ENCODE results near the gene SDHD. TPM values are rescaled to one million over a fixed set of nuclear protein-coding genes. Genes with fewer than 3 reads are reported as not detected.

Gene SDHD
- total and polyA plus RNA-seq, 10 of the 15 experiments (the other 5 are each of a cell fraction or from before 2014, with no cell fraction given) = 114 to 775 (median 187) TPM

DNA sequence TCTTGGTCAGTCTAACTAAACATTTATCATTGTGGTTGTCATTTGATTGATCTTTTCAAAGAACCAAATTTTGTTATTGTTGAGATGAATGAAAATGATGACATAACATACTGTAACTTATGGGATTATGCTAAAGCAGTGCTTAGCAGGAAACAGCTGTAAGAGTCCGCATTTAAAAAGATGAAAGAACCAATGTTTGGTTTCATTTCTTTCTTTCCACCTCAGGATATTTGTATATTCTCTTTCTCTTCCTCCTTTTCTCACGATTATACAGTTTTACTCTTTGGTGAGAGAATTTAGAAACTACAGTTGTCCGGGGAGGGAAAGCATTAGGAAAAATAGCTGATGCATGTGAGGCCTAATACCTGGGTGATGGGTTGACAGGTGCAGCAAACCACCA is 36.0 kb upstream of the SDHD start (continued):
- TF ChIP-seq, protein P1, sequence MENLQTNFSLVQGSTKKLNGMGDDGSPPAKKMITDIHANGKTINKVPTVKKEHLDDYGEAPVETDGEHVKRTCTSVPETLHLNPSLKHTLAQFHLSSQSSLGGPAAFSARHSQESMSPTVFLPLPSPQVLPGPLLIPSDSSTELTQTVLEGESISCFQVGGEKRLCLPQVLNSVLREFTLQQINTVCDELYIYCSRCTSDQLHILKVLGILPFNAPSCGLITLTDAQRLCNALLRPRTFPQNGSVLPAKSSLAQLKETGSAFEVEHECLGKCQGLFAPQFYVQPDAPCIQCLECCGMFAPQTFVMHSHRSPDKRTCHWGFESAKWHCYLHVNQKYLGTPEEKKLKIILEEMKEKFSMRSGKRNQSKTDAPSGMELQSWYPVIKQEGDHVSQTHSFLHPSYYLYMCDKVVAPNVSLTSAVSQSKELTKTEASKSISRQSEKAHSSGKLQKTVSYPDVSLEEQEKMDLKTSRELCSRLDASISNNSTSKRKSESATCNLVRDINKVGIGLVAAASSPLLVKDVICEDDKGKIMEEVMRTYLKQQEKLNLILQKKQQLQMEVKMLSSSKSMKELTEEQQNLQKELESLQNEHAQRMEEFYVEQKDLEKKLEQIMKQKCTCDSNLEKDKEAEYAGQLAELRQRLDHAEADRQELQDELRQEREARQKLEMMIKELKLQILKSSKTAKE (IDR thresholded peaks at IDR 0.05; ENCODE audit: low read depth, poor library complexity, severe bottlenecking) = peak; percentile 28
- TF ChIP-seq RBBP5 (conservative IDR thresholded peaks at IDR 0.05) = no peak
- no peak for TF ChIP-seq RB1 (IDR thresholded peaks at IDR 0.05; ENCODE audit: borderline replicate concordance)
- no peak for TF ChIP-seq SIN3A (IDR thresholded peaks at IDR 0.05; ENCODE audit: low read depth, low read length)
- TF ChIP-seq EZH2 (IDR thresholded peaks at IDR 0.05; ENCODE audit: borderline replicate concordance, control insufficient read depth, low read depth, low read length) = no peak
- no peak for TF ChIP-seq YBX1 (IDR thresholded peaks at IDR 0.05)
- TF ChIP-seq, protein P2, sequence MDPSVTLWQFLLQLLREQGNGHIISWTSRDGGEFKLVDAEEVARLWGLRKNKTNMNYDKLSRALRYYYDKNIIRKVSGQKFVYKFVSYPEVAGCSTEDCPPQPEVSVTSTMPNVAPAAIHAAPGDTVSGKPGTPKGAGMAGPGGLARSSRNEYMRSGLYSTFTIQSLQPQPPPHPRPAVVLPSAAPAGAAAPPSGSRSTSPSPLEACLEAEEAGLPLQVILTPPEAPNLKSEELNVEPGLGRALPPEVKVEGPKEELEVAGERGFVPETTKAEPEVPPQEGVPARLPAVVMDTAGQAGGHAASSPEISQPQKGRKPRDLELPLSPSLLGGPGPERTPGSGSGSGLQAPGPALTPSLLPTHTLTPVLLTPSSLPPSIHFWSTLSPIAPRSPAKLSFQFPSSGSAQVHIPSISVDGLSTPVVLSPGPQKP (IDR thresholded peaks at IDR 0.05; ENCODE audit: low read depth, low read length) = no peak
- TF ChIP-seq, protein P3, sequence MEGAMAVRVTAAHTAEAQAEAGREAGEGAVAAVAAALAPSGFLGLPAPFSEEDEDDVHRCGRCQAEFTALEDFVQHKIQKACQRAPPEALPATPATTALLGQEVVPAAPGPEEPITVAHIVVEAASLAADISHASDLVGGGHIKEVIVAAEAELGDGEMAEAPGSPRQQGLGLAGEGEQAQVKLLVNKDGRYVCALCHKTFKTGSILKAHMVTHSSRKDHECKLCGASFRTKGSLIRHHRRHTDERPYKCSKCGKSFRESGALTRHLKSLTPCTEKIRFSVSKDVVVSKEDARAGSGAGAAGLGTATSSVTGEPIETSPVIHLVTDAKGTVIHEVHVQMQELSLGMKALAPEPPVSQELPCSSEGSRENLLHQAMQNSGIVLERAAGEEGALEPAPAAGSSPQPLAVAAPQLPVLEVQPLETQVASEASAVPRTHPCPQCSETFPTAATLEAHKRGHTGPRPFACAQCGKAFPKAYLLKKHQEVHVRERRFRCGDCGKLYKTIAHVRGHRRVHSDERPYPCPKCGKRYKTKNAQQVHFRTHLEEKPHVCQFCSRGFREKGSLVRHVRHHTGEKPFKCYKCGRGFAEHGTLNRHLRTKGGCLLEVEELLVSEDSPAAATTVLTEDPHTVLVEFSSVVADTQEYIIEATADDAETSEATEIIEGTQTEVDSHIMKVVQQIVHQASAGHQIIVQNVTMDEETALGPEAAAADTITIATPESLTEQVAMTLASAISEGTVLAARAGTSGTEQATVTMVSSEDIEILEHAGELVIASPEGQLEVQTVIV (IDR thresholded peaks at IDR 0.05; ENCODE audit: borderline replicate concordance, partially characterized antibody) = no peak
- TF ChIP-seq, protein P4, sequence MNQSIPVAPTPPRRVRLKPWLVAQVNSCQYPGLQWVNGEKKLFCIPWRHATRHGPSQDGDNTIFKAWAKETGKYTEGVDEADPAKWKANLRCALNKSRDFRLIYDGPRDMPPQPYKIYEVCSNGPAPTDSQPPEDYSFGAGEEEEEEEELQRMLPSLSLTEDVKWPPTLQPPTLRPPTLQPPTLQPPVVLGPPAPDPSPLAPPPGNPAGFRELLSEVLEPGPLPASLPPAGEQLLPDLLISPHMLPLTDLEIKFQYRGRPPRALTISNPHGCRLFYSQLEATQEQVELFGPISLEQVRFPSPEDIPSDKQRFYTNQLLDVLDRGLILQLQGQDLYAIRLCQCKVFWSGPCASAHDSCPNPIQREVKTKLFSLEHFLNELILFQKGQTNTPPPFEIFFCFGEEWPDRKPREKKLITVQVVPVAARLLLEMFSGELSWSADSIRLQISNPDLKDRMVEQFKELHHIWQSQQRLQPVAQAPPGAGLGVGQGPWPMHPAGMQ (IDR thresholded peaks at IDR 0.05; ENCODE audit: borderline replicate concordance) = no peak
- TF ChIP-seq, protein P5, sequence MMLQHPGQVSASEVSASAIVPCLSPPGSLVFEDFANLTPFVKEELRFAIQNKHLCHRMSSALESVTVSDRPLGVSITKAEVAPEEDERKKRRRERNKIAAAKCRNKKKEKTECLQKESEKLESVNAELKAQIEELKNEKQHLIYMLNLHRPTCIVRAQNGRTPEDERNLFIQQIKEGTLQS (IDR thresholded peaks at IDR 0.05; ENCODE audit: borderline replicate concordance, extremely low read depth, low read depth, low read length) = no peak
- no peak for TF ChIP-seq MYB (IDR thresholded peaks at IDR 0.05; ENCODE audit: borderline replicate concordance, low read depth, low read length)
- TF ChIP-seq, protein P6, sequence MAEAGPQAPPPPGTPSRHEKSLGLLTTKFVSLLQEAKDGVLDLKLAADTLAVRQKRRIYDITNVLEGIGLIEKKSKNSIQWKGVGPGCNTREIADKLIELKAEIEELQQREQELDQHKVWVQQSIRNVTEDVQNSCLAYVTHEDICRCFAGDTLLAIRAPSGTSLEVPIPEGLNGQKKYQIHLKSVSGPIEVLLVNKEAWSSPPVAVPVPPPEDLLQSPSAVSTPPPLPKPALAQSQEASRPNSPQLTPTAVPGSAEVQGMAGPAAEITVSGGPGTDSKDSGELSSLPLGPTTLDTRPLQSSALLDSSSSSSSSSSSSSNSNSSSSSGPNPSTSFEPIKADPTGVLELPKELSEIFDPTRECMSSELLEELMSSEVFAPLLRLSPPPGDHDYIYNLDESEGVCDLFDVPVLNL (IDR thresholded peaks at IDR 0.05; ENCODE audit: low read depth, low read length) = no peak
- TF ChIP-seq, protein P7, sequence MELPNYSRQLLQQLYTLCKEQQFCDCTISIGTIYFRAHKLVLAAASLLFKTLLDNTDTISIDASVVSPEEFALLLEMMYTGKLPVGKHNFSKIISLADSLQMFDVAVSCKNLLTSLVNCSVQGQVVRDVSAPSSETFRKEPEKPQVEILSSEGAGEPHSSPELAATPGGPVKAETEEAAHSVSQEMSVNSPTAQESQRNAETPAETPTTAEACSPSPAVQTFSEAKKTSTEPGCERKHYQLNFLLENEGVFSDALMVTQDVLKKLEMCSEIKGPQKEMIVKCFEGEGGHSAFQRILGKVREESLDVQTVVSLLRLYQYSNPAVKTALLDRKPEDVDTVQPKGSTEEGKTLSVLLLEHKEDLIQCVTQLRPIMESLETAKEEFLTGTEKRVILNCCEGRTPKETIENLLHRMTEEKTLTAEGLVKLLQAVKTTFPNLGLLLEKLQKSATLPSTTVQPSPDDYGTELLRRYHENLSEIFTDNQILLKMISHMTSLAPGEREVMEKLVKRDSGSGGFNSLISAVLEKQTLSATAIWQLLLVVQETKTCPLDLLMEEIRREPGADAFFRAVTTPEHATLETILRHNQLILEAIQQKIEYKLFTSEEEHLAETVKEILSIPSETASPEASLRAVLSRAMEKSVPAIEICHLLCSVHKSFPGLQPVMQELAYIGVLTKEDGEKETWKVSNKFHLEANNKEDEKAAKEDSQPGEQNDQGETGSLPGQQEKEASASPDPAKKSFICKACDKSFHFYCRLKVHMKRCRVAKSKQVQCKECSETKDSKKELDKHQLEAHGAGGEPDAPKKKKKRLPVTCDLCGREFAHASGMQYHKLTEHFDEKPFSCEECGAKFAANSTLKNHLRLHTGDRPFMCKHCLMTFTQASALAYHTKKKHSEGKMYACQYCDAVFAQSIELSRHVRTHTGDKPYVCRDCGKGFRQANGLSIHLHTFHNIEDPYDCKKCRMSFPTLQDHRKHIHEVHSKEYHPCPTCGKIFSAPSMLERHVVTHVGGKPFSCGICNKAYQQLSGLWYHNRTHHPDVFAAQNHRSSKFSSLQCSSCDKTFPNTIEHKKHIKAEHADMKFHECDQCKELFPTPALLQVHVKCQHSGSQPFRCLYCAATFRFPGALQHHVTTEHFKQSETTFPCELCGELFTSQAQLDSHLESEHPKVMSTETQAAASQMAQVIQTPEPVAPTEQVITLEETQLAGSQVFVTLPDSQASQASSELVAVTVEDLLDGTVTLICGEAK (IDR thresholded peaks at IDR 0.05; ENCODE audit: borderline replicate concordance) = no peak
- TF ChIP-seq, protein P8, sequence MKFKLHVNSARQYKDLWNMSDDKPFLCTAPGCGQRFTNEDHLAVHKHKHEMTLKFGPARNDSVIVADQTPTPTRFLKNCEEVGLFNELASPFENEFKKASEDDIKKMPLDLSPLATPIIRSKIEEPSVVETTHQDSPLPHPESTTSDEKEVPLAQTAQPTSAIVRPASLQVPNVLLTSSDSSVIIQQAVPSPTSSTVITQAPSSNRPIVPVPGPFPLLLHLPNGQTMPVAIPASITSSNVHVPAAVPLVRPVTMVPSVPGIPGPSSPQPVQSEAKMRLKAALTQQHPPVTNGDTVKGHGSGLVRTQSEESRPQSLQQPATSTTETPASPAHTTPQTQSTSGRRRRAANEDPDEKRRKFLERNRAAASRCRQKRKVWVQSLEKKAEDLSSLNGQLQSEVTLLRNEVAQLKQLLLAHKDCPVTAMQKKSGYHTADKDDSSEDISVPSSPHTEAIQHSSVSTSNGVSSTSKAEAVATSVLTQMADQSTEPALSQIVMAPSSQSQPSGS (IDR thresholded peaks at IDR 0.05; ENCODE audit: low read length) = peak; percentile 88
